Esophagus muscularis mucosa (tissue), 4 donors: ENCODE data around the gene MTURN.

ENCODE experiments used
- EP300 ChIP-seq: sonication (generic); formaldehyde crosslinking; IDR thresholded peaks from one replicate; pipeline ENCODE4 v1.6.1; 2017; ENCODE audit warnings: antibody characterized with exemption
- POLR2A ChIP-seq: fragments of 450-650 bp; IDR thresholded peaks from one replicate; pipeline ENCODE4 v1.6.1; 2017; ENCODE audit warnings: antibody characterized with exemption, moderate library complexity, mild to moderate bottlenecking, low read depth
- TF ChIP-seq, protein P1 (sequence below), 3 experiments: fragments of 200-600 bp in 2 of 3; fragments of 450-650 bp in 1 of 3; sonication (generic) in 2 of 3; IDR thresholded peaks; one replicate each; pipeline ENCODE4 v1.5.1; 2017 to 2019; ENCODE audit warnings: antibody characterized with exemption in 3 of 3, mild to moderate bottlenecking in 2 of 3, moderate library complexity in 1 of 3

GRCh38 chr7:30185496-30185895 lies 50.7 kb downstream of the MTURN start:
- TF ChIP-seq, protein P1, sequence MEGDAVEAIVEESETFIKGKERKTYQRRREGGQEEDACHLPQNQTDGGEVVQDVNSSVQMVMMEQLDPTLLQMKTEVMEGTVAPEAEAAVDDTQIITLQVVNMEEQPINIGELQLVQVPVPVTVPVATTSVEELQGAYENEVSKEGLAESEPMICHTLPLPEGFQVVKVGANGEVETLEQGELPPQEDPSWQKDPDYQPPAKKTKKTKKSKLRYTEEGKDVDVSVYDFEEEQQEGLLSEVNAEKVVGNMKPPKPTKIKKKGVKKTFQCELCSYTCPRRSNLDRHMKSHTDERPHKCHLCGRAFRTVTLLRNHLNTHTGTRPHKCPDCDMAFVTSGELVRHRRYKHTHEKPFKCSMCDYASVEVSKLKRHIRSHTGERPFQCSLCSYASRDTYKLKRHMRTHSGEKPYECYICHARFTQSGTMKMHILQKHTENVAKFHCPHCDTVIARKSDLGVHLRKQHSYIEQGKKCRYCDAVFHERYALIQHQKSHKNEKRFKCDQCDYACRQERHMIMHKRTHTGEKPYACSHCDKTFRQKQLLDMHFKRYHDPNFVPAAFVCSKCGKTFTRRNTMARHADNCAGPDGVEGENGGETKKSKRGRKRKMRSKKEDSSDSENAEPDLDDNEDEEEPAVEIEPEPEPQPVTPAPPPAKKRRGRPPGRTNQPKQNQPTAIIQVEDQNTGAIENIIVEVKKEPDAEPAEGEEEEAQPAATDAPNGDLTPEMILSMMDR (IDR thresholded peaks at IDR 0.05): no peak
- TF ChIP-seq EP300: no peak
- no peak for TF ChIP-seq POLR2A
